ENCODE results near the gene GALNT10.
"Not testable (repeated sequence)": the region's sequence is repeated elsewhere in the genome, so short reads cannot be mapped to it uniquely, and the experiment has no call there.

Gene GALNT10

DNA sequence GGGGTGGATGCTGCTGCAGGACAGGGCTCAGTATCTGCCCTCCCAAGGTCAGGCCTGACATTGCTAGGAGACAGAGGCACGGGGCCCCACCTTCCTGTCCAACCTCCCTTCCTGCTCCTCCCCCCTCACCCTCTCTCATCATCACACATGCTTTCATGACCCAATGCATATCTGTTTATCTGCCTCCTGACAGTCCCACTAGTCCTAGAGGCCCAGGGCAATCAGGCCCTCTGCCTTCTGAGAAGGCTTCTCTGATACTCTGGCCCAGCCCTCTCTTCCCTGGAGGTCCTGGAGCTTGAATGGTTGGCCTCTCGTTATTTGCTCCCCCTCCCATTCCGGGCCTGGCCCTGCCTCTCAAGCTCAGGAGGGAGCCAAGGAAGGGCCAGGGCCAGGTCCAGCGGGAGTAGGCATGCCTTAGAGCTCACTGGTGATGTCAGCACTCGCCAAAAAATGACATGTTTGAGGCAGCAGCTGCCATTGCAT is 164.6 kb downstream of the GALNT10 start:
- DNase-seq (ENCODE audit: low spot score) = no peak

DNA sequence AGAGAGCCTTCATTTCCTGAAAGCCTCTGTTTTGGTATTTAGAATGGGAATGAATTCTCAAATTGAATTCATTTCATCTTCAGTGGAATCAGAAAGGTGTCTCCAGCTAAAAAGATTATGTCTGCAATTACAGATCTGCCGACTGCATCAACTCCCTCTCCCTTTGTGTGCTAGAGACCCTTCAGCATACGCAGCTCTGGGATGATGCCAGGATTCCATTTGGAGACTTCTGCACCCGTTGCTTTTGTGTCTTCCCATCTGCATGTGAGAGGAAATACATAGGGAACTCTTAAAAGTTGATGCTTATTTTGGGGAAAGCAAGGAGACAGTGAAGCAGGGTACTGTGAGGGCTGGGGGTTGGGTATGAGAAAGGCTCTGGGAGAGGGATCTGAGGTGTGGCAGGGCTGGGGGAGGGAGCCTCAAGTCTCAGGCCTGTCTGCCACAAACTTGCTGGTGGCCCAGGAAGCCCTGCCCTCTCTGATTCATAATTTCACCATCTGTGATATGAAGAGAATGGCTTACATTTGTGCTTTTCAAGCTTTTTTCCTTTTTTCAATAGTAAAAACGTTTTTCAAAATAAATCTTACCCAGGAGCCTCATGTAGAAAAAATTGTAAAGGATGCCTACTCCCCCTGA is 165.6 kb downstream of the GALNT10 start:
- DNase-seq (ENCODE audit: low spot score) = no peak

DNA sequence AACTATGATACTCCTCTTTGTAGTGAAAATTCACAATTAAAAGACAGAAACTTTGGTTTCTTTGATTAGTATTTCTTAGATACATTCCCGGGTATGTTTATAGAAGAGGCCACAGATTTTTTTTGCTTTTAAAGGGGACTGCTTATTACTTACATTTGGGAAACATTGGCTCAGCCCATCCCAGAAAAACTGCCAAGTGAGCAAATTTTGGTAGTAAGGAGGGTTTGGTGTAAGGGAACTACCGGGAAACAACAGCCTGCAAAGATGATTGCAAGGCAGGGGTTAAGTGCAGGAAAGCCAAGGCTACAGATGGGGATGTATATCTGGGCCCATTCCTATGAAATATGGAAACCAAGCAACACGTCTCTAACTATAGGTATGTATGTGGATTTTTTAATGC is 166.4 kb downstream of the GALNT10 start:
- no peak for DNase-seq (ENCODE audit: low spot score)

DNA sequence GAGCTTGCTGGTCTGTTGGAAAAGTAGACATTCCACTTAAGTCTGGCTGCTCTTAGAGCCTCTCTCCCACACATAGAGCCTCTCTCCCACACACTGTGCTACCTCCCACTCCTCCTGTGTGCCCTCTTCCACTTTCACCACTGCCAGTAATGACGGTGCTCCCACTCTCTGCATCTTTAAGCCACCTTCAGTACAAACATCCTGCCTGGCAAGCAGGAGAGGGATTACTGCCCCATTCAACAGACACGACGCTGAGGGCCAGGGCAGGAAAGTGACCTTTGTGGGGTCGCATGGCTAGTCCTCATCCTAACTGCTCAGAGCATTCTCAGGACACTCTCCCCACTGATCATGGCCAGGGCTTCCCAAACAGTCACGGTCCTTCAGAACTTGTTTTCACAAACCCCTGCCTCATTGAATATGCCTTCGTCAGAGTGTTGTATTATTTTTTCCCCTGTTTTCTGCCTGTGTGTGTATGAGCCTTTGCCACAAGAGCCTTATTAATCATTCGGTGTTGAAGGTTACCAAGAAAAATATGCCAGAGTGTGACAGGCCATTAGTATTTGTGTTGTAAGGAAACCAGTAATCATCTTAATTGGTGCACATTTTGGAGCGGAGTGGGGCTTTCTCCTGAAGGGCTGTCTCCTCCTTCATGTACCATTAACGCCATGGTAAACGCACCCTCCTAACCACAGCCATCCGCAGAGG is 168.1 kb downstream of the GALNT10 start:
- no peak for DNase-seq (ENCODE audit: low spot score)

DNA sequence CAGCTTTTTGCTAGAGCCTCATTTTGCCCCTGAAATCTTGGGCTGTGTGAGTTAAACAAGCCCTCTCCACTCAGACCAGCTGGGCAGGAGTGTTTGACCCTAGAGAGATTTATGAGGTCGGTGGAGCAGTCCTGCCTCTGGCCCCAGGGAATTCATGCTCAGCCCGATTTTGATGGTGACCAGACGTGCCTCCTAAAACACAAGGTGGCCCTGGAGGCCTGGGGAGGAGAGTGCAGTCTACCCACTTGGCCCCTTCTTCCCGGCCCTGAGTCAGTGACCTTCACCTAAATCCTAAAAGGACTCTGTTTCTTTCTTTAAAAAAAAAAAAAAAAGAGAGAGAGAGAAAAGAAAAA is 168.7 kb downstream of the GALNT10 start:
- no peak for DNase-seq (ENCODE audit: low spot score)

DNA sequence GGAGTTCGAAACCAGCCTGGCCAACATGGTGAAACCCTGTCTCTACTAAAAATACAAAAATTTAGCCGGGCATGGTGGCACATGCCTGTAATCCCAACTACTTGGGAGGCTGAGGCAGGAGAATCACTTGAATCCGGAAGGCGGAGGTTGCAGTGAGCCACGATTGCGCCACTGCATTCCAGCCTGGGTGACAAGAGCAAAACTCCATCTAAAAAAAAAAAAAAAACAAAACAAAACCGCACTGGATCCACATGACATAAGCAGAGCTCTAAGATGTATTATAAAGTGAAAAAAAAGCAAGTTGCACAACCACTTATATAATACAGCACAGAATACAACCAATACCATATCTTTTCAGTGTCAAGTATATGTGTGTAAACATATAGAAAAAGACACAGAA is 169.7 kb downstream of the GALNT10 start:
- DNase-seq (ENCODE audit: low spot score) = not testable (repeated sequence)

DNA sequence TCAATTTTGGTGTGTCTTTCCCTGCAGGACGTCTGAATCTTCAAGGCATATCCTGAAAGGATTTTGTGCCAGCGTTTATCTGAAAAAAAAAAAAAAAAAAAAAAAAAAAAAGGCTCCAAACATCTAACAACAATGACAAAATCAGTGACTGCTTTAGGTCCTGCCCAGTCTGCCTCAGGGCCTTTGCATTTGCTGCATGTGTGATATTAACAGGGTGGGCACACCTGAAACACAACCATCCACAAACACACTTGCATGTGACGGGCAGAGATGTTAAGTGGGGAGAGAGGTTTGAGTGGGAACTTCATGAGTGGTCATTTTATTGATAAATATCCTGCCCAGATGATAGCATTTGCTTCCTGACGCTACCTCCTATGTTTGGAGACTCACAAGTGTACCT is 172.9 kb downstream of the GALNT10 start:
- DNase-seq (ENCODE audit: low spot score) = no peak

DNA sequence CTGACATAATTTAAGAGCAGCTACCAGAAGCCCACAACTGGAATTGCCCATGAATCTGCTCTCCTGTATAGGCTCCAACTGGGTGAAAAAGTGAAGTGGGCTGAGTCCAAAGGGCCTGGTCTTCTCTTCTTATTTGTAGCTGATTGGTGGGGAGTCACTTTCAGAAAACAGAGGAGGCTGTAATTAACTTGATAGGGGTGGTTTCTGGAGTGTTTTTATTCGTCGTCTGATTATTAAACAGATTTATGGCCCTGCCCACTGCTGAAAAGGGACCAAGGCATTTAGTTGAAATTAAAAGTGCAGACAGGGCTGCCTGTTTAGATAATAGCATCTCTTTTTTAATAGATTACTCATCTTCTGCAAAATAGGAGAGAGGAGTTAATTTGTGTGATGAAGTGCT is 174.2 kb downstream of the GALNT10 start:
- no peak for DNase-seq (ENCODE audit: low spot score)

DNA sequence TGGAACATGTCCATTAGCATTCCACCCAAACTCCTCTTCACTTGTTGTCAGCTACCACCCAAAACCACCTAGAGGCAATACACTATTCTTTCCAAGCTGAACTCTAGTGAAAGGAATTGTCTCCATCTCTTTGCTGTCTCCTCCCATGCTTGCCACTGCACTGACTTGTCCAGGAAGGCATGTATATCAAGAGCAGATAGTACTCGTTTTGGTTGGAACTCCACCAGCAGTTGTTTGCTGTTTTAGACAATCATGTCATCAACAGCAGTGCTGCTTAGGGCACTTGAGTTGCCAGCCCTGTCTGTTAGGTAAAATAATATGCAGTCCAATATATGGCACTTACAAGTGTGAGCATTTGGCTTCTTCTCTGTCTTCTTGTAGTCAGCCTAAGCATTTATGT is 175.3 kb downstream of the GALNT10 start:
- DNase-seq (ENCODE audit: low spot score) = no peak

DNA sequence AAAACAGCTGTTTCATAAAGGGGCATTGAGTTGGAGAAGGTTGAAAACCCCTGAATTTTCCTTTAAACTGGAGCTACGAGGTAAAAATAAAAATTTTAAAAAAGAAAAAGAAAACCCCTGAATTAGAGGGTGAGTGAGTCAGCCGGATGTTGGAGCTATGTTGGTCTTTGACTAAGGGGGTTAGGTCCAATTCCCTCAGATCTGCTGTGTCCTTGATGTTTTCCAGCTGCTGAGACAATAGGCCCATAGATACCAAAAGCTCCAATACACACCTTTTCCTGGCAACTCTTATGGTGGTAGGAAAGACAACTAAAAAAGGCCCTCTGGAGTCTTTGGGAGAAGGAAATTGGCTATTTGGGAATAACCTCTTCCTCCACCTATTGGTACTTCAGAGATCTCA is 175.8 kb downstream of the GALNT10 start:
- DNase-seq (ENCODE audit: low spot score) = no peak

DNA sequence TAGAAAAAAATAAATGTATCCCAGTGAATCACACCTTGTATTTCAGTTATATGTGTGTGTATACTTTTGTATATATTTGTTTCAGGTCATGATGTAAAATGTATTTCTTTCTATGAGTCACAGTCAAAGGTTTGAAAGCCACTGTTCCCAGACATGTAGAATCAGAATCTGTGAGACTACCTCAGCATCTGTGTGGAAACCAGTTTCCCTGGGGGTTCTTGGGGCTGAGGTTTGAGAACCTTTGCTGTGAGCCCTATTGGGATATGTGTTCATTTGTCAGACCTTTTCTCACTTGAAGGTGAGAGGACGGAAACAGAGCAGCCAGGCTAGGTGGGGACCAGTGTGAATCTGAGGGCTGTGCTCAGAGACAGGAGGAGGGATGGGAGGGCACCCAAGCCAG is 176.6 kb downstream of the GALNT10 start:
- no peak for DNase-seq (ENCODE audit: low spot score)

DNA sequence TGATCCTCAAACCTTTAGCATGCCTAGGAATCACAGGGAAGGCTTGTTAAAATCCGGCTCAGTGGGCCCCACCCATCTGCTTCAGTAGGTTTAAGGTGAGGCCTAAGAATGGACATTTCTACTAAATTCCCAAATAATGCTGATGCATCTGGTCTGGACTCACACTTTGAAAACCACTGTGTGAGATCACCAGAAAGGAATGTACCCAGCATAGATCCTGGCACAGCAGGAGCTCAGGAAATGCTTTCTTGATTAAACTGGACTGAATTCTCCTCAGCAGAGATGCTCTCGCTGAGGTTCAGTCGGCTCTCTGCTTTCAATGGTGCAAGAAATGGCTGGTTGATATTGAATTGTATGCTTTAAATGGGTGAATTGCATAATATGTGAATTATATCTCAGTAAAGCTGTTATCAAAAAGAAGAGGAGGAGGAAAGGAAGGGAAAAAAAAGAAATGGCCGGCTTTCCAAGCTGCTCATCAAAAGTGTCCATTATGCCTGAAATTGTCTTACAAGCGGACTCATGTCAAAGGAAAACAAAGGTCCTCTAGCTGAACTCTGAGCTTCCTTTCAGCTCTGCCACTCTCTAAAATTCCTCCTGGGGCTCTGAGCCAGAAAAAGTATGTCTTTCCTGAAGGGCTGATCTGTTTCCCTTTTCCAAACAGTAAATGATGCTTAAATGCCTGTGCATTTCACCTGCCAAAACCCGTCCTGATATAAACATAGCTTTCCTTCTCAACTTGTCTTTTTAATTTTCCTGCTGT is 177.7 kb downstream of the GALNT10 start:
- no peak for DNase-seq (ENCODE audit: low spot score)

DNA sequence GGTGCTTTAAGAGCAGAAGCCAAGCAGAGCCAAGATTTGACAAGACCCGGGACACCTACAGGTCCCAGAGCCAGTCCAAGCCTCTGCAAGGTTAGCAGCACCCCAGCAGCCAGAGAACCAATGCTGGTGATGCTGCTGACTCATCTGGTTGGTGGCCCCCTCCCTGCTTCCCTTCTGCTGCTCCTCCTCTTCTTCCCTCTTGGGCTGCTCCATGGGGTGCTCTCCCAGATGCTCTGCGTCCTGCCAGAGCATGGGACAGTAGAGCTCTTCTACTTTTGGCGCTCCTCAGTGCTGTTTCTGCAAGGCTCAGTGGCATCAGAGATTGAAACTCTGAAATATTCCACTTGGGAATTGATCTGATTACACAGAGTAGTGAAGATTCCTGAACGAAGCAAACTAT is 179.1 kb downstream of the GALNT10 start:
- no peak for DNase-seq (ENCODE audit: low spot score)

DNA sequence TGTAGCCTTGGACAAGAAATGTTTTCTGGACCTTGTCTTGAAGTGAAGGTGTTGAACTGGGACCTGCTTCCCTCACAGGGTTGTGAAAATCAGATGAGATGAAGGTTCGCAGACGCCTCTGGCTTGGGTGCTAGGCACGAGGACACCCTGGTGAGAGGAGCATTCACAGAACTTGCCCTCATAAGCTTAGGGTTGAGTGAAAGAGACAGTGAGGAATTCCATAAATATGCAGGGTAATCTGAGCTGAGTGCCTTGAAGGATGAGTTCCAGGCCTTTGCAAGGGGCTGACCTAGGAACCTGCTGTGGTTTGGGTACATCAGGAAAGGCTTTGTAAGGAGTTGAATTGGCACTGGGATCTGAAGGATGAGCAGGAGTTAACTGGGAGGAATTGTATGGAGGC is 179.6 kb downstream of the GALNT10 start:
- no peak for DNase-seq (ENCODE audit: low spot score)

DNA sequence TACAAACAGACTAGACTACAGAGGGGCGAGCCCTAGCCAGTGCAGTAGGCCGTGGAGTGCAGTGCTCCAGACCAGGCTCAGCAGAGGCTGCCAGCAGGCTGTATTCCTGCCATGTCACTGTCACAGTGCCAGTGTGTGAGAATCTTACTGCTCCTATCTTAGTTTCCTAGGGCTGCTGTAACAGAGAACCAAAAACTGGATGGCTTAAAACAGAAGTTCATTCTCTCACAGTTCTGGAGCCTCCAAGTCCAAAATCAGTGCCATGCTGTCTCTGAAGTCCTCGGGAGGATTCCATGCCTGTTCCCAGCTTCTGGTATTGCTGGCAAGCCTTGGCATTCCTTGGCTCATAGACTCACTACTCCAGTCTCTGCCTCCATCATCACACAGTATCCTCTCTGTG is 180.3 kb downstream of the GALNT10 start:
- DNase-seq (ENCODE audit: low spot score) = no peak

DNA sequence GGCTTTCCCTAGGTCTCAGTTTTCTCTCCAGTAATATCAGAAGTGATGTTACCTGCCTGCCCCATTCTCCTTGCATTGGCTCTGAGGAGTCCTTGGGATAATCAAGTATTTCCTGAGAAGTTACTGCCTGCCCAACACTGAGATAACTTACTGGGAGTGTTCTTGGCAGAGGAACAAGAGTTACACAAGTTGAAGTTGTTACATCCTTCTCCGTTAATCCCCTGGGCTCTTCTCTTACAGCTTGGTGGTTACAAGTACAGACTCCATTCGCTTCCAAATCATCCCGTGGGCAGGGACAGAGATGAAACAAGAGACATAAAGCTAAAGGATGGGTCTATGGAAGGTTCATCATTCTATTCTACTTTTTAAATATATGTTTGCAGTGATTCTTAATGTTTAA is 181.2 kb downstream of the GALNT10 start:
- no peak for DNase-seq (ENCODE audit: low spot score)

DNA sequence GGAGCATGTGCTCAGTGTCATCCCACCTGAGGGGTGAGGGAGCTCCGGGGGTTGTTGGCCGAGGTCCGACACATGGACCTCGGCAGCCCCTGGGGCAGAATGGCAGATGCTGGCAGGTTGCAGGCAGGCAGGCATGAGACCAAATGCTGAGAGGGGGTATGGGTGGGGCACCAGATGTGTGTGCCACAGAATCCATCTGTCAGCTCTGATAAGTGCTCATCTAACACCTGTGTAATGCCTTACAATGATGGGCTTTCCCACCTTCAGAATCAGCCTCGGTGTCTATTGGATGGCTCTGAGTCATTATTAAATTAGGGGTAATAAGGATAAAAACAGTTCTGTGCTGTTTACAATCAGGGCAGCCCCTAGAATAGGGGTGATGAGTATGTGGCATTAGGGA is 182.1 kb downstream of the GALNT10 start:
- no peak for DNase-seq (ENCODE audit: low spot score)

DNA sequence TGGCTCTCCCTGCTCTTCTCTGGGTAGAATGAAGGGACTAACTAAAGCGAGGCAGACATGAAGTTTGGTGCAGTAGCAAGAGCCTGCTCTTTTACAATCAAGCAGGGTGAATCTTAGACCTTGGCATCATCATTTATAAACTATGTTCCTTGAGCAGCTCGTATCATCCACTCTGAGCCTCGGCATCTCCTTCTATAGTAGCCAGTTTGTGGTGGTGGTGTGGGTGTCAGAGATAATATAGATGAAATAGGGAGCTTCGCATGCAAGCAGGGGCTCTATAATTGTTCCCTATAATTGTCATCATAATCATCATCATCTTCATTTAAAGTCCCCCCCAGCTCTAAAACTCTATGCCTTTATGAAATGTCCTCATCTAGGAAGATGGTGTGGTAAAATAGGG is 182.8 kb downstream of the GALNT10 start:
- DNase-seq (ENCODE audit: low spot score) = no peak

DNA sequence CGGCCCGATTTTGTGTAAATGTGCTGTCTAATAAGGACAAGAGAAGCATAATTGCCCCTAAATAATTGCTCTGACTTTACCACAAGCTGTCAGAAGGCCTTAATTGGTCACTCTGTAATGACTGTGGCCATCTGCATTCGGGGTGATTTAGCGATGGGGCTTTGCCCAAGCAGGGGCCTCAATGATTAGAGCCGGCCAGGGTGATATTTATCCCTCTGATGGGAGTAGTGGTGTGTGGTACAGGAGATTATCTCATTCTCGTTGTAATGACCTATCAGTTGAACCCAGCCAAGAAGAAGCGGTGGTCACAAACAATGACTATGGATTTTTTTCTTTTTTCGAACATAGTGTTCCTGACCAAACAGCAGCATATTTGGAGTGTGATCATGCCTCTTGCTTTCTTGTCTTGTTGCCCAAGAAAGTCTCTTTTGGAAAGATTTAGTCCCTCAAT is 183.2 kb downstream of the GALNT10 start:
- DNase-seq (ENCODE audit: low spot score) = no peak

DNA sequence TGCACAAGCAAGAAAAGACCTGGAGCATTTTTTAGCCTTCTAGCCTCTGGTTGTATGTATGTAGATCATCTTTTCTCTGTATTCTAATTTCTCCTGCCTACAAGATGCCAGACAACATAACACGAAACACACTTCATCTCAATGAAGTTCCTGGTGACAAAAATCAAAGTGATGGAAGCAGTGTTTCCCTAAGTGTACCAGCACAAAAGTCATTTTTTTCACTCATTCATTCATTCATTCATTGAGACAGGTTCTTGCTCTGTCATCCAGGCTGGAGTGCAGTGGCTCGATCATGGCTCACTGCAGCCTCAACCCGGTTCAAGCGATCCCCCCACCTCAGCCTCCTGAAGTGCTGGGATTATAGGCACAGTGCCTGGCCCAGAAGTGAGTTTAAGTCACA is 183.7 kb downstream of the GALNT10 start:
- no peak for DNase-seq (ENCODE audit: low spot score)

DNA sequence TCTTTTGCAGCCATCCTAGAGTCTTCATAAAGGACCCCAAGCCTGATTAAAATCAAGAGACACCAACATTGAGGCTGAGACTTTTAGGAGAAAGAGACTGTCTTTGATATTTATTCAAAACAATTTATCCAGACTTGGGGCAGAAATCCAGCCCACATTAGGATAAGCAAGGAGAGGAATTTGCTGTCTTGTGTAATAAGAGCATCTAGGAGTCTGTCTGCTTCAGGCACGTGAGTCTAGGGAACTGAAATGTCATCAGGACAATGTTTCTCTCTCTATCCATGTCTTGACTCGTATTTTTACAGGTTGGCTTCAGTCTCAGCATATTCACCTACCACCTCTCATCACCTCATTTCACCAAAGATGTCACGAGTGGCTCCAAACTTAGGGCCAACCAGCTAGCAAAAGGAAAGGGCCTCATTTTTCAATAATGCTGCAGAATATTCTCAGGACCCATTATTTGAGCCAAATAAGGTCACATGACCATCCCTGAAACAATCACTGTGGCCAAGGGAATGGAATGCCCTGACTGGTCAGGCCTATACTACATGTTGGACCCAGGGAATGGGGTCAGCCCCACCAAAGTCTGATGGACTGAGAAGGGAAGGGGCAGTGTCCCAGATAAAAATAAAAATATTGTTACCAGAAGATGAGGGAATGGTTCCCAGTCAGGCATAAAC is 184.9 kb downstream of the GALNT10 start:
- DNase-seq (ENCODE audit: low spot score) = no peak

DNA sequence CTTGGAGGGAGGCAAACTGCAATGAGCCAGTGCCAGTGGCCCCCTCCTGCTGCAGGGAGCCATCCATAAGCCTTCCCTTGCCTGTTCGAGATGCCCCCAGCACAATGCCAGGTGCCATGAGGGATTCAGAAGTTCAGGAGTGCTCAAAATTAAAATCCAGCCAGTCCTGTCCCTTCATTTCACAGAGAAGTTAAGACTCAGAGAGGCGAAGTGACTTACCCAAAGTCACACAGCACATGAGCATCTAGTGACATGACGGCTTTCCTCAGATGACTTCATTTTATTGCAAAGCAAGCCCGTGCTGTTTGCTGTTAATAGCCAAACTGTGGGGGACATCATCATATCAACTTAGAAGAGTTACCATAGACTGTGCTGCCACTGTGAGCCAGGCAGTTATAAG is 185.9 kb downstream of the GALNT10 start:
- DNase-seq (ENCODE audit: low spot score) = no peak
